ENCODE data around the gene RPS15. TPM values are rescaled to one million over a fixed set of nuclear protein-coding genes. Genes with fewer than 3 reads are reported as not detected.

The RPS15 gene
- total RNA-seq, 1 donor from 2014 or later, result 695 TPM

DNA sequence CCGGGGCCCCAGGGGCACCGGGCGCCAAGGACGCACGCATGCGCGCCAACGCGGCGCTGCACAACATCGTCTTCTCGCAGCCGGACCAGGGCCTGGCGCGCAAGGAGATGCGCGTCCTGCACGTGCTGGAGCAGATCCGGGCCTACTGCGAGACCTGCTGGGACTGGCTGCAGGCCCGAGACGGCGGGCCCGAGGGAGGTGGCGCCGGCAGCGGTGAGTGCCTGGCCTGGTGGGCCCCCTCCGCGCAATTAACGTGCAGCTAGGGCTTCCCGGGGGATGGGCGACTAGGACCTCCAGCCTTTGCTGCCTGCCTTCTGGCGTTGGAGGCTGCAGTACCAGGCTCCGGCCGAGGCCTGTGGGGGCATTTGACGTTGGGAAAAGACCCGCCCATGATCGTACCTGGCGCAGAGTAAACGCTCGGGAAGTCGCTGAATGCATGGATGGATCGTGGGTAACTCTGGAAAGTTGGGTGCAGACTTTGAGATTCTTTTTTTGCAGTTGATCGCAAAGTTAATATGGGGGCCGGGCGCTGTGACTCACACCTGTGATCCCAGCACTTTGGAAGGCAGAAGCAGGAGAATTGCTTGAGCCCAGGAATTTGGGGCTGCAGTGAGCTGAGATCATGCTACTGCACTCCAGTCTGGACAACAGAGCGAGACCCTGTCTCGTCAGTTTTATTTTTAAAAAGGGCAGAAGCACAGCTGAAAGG is 19.0 kb downstream of the RPS15 start:
- DNase-seq (ENCODE audit: missing footprints), result no peak
- ATAC-seq, result no peak
- intact Hi-C loops (cut with DNase I), result no loop called here

DNA sequence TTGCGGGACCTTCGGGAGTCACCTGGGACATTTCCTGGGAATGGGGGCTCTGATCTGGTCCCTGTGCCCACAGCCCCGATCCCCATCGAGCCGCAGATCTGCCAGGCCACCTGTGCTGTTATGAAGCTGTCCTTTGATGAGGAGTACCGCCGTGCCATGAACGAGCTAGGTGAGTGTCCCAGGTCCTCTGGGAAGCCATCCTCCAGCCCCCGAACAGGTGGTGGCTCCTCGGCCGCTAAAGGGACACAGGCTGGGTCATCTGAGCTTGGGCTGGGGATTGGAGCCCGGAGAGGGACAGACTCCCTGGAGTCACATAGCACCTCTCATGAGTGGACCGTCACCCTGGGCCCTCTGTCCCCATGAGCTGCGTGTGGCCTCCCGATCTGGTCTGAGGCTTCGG is 19.7 kb downstream of the RPS15 start:
- DNase-seq (ENCODE audit: missing footprints), result no peak
- no peak for ATAC-seq
- intact Hi-C loops (cut with DNase I), result no loop called here

DNA sequence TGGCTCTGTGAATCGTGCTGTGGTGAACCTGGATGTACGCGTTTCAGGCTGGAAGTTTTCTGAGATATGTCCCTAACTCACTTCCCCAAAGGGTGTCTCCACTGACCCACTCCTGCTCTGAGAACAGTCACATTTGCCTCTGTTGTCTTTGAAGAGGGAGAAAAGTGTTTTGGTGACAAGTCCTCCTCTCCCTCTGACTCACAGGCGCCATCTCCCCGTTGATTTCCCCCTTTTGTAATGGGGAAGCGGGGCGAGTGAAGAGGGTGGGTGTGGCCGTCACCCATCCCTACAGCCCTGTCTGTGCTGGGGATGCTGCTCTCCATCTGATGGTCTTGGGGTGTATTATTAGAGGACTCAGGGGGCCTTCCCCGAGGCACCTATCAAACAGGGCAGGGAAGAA is 21.3 kb downstream of the RPS15 start:
- intact Hi-C loops (cut with DNase I), result no loop called here
- DNase-seq (ENCODE audit: missing footprints) (peak; percentile 42), ATAC-seq (no peak)

DNA sequence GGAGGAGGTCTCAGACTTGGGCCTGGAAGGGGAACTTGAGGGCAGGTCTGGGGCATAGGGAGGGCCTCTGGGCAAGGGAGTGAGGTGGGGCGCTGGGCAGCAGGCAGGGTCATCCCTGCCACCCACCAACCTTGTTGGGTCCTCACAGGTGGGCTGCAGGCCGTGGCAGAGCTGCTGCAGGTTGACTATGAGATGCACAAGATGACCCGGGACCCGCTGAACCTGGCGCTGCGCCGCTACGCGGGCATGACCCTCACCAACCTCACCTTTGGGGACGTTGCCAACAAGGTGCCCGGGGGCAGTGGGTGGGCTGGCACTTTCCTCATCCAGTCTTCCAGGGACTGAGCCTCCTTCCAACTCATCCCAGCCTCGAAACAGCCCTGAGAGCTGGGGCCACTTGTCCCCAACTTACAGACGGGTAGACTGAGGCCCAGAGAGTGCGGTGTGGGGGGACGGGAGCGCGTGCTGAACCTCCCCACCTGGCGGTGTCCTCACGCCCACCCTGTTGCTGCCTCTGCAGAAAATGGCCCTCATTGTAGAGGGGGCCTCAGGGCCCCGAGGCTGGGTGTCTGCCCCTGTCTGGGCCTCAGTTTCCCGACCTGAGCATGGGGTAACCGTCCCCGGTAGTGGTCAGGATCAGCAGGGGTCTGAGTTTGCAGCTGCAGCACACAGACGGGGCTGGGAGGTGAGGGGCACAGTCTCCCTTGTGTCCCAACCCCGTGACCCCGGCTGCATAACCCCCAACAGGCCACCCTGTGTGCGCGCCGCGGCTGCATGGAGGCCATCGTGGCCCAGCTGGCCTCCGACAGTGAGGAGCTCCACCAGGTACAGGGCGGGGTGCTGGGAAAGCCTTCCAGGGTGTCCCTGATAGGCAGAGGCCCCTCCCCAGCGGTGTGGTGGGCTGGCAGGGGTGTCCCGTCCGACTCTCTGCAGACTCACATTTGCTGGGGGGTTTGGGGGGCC is 22.1 kb downstream of the RPS15 start:
- ATAC-seq (no peak), DNase-seq (ENCODE audit: missing footprints) (peak; percentile 37)
- intact Hi-C loops (cut with DNase I), result no loop called here

DNA sequence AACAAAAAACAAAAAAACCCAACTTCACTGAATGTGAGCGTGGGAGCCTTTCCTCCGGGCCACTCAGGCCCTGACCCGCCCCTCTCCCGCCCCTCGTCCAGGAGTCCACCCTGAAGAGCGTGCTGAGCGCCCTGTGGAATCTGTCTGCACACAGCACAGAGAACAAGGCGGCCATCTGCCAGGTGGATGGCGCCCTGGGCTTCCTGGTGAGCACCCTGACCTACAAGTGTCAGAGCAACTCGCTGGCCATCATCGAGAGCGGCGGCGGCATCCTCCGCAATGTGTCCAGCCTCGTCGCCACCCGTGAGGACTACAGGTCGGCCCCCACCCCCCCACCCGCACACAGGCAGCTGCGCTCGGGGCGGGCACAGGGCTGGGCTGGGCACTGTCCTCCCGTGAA is 23.7 kb downstream of the RPS15 start:
- no peak for ATAC-seq

DNA sequence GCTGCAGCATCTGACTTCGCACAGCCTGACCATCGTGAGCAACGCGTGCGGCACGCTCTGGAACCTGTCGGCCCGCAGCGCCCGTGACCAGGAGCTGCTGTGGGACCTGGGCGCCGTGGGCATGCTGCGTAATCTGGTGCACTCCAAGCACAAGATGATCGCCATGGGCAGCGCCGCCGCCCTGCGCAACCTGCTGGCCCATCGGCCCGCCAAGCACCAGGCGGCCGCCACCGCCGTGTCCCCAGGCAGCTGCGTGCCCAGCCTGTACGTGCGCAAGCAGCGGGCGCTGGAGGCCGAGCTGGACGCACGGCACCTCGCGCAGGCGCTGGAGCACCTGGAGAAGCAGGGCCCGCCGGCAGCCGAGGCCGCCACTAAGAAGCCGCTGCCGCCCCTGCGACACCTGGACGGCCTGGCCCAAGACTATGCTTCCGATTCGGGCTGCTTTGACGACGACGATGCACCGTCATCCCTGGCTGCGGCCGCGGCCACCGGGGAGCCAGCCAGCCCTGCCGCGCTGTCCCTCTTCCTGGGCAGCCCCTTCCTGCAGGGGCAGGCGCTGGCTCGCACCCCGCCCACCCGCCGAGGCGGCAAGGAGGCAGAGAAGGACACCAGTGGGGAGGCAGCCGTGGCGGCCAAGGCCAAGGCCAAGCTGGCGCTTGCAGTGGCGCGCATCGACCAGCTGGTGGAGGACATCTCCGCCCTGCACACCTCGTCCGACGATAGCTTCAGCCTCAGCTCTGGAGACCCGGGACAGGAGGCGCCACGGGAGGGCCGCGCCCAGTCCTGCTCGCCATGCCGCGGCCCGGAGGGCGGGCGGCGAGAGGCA is 27.2 kb downstream of the RPS15 start:
- intact Hi-C loops (cut with DNase I), result no loop called here
- ATAC-seq, result peak; percentile 29
- peak; percentile 66 for DNase-seq (ENCODE audit: missing footprints)

More for the DNA sequence above, 23.7 kb downstream of the RPS15 start:
- intact Hi-C loops (cut with DNase I), result no loop called here
- peak; percentile 48 for DNase-seq (ENCODE audit: missing footprints)

DNA sequence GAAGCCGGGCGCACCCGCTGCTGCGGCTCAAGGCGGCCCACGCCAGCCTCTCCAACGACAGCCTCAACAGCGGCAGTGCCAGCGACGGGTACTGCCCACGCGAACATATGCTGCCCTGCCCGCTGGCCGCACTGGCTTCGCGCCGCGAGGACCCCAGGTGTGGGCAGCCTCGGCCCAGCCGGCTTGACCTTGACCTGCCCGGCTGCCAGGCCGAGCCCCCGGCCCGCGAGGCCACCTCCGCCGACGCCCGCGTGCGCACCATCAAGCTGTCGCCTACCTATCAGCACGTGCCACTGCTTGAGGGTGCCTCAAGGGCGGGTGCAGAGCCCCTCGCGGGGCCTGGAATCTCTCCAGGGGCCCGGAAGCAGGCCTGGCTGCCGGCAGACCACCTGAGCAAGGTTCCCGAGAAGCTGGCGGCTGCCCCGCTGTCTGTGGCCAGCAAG is 27.8 kb downstream of the RPS15 start:
- no peak for ATAC-seq
- DNase-seq (ENCODE audit: missing footprints), result peak; percentile 27
- intact Hi-C loops (cut with DNase I), result no loop called here

DNA sequence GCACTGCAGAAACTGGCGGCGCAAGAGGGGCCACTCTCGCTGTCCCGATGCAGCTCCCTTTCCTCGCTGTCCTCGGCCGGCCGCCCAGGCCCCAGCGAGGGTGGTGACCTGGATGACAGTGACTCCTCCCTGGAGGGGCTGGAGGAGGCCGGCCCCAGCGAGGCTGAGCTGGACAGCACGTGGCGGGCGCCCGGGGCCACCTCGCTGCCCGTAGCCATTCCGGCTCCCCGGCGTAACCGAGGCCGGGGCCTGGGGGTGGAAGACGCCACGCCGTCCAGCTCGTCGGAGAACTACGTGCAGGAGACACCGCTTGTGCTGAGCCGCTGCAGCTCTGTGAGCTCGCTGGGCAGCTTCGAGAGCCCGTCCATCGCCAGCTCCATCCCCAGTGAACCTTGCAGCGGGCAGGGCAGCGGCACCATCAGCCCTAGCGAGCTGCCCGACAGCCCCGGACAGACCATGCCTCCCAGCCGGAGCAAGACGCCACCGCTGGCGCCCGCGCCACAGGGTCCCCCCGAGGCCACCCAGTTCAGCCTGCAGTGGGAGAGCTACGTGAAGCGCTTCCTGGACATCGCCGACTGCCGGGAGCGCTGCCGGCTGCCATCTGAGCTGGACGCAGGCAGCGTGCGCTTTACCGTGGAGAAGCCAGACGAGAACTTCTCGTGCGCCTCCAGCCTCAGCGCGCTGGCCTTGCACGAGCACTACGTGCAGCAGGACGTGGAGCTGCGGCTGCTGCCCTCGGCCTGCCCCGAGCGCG is 28.4 kb downstream of the RPS15 start:
- DNase-seq (ENCODE audit: missing footprints) (peak; percentile 62), ATAC-seq (no peak)
- intact Hi-C loops (cut with DNase I), result no loop called here

DNA sequence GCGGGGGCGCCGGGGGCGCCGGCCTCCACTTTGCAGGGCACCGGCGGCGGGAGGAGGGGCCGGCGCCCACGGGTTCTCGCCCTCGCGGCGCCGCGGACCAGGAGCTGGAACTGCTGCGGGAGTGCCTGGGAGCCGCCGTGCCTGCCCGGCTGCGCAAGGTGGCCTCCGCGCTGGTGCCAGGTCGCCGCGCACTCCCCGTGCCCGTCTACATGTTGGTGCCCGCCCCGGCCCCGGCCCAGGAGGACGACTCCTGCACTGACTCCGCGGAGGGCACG is 29.0 kb downstream of the RPS15 start:
- ATAC-seq (no peak), DNase-seq (ENCODE audit: missing footprints) (peak; percentile 53)
- intact Hi-C loops (cut with DNase I), result no loop called here

DNA sequence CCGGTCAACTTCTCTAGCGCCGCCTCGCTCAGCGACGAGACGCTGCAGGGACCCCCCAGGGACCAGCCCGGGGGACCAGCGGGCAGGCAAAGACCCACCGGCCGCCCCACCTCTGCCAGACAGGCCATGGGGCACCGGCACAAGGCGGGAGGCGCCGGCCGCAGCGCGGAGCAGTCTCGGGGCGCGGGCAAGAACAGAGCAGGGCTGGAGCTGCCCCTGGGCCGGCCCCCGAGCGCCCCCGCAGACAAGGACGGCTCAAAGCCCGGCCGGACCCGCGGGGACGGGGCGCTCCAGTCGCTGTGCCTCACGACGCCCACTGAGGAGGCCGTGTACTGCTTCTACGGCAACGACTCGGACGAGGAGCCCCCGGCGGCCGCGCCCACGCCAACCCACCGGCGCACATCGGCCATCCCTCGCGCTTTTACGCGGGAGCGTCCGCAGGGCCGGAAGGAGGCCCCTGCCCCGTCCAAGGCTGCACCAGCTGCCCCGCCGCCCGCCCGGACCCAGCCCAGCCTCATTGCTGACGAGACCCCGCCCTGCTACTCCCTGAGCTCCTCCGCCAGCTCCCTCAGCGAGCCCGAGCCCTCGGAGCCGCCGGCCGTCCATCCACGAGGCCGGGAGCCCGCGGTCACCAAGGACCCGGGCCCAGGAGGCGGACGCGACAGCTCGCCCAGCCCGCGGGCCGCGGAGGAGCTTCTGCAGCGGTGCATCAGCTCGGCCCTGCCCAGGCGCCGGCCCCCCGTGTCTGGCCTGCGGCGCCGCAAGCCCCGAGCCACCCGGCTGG is 29.5 kb downstream of the RPS15 start:
- intact Hi-C loops (cut with DNase I), result no loop called here
- ATAC-seq (no peak), DNase-seq (ENCODE audit: missing footprints) (peak; percentile 61)

DNA sequence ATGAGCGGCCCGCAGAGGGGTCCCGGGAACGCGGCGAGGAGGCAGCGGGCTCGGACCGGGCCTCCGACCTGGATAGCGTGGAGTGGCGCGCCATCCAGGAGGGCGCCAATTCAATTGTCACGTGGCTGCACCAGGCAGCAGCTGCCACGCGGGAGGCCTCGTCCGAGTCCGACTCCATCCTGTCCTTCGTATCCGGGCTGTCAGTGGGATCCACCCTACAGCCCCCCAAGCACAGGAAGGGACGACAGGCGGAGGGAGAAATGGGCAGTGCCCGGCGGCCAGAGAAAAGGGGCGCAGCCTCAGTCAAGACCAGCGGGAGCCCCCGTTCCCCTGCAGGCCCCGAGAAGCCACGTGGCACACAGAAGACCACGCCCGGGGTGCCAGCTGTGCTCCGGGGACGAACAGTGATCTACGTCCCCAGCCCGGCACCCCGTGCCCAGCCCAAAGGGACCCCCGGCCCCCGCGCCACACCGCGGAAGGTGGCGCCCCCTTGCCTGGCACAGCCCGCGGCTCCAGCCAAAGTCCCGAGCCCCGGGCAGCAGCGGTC is 30.2 kb downstream of the RPS15 start:
- ATAC-seq, result no peak
- intact Hi-C loops (cut with DNase I), result no loop called here
- peak; percentile 6 for DNase-seq (ENCODE audit: missing footprints)

DNA sequence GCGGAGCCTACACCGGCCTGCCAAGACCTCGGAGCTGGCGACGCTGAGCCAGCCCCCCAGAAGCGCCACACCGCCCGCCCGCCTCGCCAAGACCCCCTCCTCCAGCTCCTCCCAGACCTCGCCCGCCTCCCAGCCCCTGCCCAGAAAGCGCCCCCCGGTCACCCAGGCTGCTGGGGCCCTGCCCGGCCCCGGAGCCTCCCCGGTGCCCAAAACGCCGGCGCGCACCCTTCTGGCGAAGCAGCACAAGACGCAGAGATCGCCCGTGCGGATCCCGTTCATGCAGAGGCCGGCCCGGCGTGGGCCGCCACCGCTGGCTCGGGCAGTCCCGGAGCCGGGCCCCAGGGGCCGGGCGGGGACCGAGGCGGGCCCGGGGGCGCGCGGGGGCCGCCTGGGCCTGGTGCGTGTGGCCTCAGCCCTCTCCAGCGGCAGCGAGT is 30.6 kb downstream of the RPS15 start:
- ATAC-seq (no peak), DNase-seq (ENCODE audit: missing footprints) (peak; percentile 70)
- intact Hi-C loops (cut with DNase I), result no loop called here

DNA sequence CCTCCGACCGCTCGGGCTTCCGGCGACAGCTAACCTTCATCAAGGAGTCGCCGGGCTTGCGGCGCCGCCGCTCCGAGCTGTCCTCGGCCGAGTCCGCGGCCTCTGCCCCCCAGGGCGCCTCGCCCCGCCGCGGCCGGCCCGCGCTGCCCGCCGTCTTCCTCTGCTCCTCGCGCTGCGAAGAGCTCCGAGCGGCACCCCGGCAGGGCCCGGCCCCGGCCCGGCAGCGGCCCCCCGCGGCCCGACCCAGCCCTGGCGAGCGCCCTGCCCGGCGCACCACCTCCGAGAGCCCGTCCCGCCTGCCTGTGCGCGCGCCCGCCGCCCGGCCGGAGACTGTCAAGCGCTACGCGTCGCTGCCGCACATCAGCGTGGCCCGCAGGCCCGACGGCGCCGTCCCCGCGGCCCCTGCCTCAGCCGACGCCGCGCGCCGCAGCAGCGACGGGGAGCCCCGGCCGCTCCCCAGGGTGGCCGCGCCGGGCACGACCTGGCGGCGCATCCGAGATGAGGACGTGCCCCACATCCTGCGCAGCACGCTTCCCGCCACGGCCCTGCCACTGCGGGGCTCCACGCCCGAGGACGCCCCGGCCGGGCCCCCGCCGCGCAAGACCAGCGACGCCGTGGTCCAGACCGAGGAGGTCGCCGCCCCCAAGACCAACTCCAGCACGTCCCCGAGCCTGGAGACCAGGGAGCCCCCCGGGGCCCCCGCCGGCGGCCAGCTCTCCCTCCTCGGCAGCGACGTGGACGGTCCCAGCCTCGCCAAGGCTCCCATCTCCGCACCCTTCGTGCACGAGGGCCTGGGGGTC is 31.3 kb downstream of the RPS15 start:
- DNase-seq (ENCODE audit: missing footprints), result peak; percentile 1
- ATAC-seq, result no peak
- intact Hi-C loops (cut with DNase I), result no loop called here

DNA sequence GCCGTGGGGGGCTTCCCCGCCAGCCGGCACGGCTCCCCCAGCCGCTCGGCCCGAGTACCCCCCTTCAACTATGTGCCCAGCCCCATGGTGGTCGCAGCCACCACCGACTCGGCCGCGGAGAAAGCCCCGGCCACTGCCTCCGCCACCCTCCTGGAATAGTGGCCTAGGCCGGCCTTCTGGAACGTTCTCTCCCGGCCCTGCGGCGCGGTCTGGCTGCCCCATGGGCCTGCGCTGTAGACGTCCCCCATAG is 31.8 kb downstream of the RPS15 start:
- ATAC-seq (no peak), DNase-seq (ENCODE audit: missing footprints) (peak; percentile 27)
- intact Hi-C loops (cut with DNase I), result no loop called here

DNA sequence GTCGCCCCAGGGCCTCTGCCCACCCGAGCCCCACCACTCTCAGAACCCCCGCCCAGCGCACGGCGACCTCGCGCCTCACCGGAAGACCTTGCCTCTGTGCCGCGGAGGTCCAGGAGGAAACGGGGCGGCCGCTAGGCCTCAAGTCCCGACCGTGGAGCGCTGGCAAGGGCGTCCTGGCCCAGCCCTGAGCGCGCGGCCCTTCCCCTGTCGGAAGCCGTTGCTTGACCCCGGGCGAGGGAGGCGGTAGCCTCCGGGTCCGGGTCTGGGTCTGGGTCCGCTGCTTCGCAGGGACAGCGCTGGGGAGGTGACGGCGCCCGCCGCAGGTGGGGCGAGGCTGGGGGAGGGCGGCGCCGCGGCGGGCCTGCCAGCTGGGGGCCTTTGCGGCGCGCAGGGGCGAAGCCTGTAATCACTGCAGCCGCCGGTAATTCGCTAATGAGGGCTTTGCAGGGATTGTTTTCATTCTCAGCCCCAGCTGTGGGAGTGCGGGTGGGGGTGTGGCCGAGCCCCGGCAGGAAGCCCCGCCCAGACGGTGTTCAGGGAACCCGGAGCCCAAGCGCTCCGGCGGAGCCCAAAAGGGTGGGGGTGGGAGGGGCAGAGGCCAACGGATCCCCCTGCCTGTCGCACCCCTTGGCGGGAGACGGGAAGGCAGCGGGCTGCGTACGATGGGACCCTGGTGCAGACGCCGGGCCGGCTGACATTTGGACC is 32.3 kb downstream of the RPS15 start:
- intact Hi-C loops (cut with DNase I), result no loop called here
- DNase-seq (ENCODE audit: missing footprints) (peak; percentile 74), ATAC-seq (peak; percentile 39)

DNA sequence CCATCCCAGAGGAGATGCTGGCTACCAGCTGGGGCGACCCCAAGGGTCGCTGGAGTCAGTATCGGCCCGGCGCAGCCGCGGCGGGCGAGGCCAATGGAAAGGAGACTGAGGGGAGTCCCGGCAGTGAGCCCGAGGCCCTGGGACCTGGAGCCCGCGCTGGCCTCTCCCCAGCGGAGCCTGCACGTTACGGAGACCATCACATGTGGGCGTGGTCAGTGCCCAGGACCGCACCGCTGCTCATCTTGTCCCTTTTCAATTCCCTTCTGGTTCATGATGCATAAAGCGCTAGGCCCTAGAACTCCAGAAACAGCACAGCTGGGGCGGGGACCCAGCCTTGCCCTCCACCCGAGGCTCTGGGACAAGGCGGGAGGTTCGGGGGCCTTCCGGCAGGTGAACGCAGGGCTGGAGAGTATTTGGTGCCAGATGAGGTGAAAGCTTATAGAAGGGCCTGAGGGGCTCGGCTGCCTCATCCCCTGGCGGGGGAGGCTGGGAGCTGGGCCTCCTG is 32.9 kb downstream of the RPS15 start:
- intact Hi-C loops (cut with DNase I), result no loop called here
- ATAC-seq (no peak), DNase-seq (ENCODE audit: missing footprints) (peak; percentile 50)

Measured in Right ventricle myocardium inferior (tissue), 1 donor.